Neural progenitor cell (in vitro differentiated cells): ENCODE data around the gene BMP2K. TPM values are rescaled to one million over a fixed set of nuclear protein-coding genes. Genes with fewer than 3 reads are reported as not detected.

Source experiments
- DNase-seq: peaks from one replicate; pipeline ENCODE4 v3.0.0-alpha.2; 2016; ENCODE audit warnings: low spot score
- H2AFZ ChIP-seq: fragments of 200-600 bp; sonication (generic); replicated peaks from 2 replicates; pipeline ENCODE4 v1.6.1; 2016; ENCODE audit warnings: antibody characterized with exemption
- H3F3A ChIP-seq: fragments of 200-600 bp; sonication (generic); 2 replicates; pipeline ENCODE4 v1.6.1; 2016; ENCODE audit warnings: antibody characterized with exemption, low read depth
- H3K27ac ChIP-seq: fragments of 200-600 bp; sonication (generic); 2 replicates; pipeline ENCODE4 v1.5.1; 2016; ENCODE audit warnings: mild to moderate bottlenecking
- H3K27me3 ChIP-seq: fragments of 200-600 bp; sonication (generic); 2 replicates; pipeline ENCODE4 v1.6.1; 2016; ENCODE audit warnings: mild to moderate bottlenecking, moderate library complexity
- H3K36me3 ChIP-seq: fragments of 200-600 bp; sonication (generic); 2 replicates; pipeline ENCODE4 v1.5.1; 2016
- H3K4me1 ChIP-seq: fragments of 200-600 bp; sonication (generic); 2 replicates; pipeline ENCODE4 v1.6.1; 2016; ENCODE audit warnings: mixed run types
- H3K4me2 ChIP-seq: fragments of 200-600 bp; sonication (generic); 2 replicates; pipeline ENCODE4 v1.6.1; 2016
- H3K4me3 ChIP-seq: fragments of 200-600 bp; sonication (generic); 2 replicates; pipeline ENCODE4 v1.5.1; 2016
- H3K79me2 ChIP-seq: fragments of 200-600 bp; sonication (generic); 2 replicates; pipeline ENCODE4 v1.6.1; 2016; ENCODE audit warnings: low read depth
- H3K9ac ChIP-seq: fragments of 200-600 bp; sonication (generic); 2 replicates; pipeline ENCODE4 v1.6.1; 2016
- H3K9me3 ChIP-seq: fragments of 200-600 bp; sonication (generic); 2 replicates; pipeline ENCODE4 v1.5.1; 2016; ENCODE audit warnings: low read depth
- H4K20me1 ChIP-seq: fragments of 200-600 bp; sonication (generic); 2 replicates; pipeline ENCODE4 v1.6.1; 2016; ENCODE audit warnings: low read depth
- H3K27ac Mint-ChIP-seq: 3 replicates; pipeline ENCODE4 v1.8.0; 2021; ENCODE audit warnings: mixed read lengths
- H3K27me3 Mint-ChIP-seq: 2 replicates; pipeline ENCODE4 v1.8.0; 2022; ENCODE audit warnings: low read depth, mild to moderate bottlenecking, inconsistent platforms, moderate library complexity, mixed read lengths; ENCODE audit not compliant: insufficient read depth
- H3K36me3 Mint-ChIP-seq: 3 replicates; pipeline ENCODE4 v1.8.0; 2021; ENCODE audit warnings: mixed read lengths
- H3K4me1 Mint-ChIP-seq: 3 replicates; pipeline ENCODE4 v1.8.0; 2021; ENCODE audit warnings: mixed read lengths
- H3K4me3 Mint-ChIP-seq: 3 replicates; pipeline ENCODE4 v1.8.0; 2021; ENCODE audit warnings: mild to moderate bottlenecking, moderate library complexity, mixed read lengths
- H3K9me3 Mint-ChIP-seq: 3 replicates; pipeline ENCODE4 v1.8.0; 2020; ENCODE audit warnings: mixed read lengths
- EZH2 ChIP-seq: fragments of 200-600 bp; sonication (generic); IDR thresholded peaks from 2 replicates; pipeline ENCODE4 v1.6.1; 2017; ENCODE audit warnings: antibody characterized with exemption, mild to moderate bottlenecking, moderate library complexity
- EZH2phosphoT487 ChIP-seq: fragments of 200-600 bp; sonication (generic); IDR thresholded peaks from 2 replicates; pipeline ENCODE4 v1.6.1; 2017; ENCODE audit warnings: antibody characterized with exemption
- total RNA-seq: library from RNA; depleted of rRNA; stranded (reverse); fragments of >200 nt; gene quantifications from 2 replicates; pipeline ENCODE4 v1.2.3, GENCODE V29; 2015; ENCODE audit warnings: low replicate concordance
- TF ChIP-seq, protein P1 (sequence below): fragments of 200-600 bp; sonication (generic); IDR thresholded peaks from 2 replicates; pipeline ENCODE4 v1.5.1; 2017; ENCODE audit warnings: antibody characterized with exemption, mild to moderate bottlenecking

BMP2K gene
- total RNA-seq, 1 donor from 2014 or later: 62.0 TPM

DNA sequence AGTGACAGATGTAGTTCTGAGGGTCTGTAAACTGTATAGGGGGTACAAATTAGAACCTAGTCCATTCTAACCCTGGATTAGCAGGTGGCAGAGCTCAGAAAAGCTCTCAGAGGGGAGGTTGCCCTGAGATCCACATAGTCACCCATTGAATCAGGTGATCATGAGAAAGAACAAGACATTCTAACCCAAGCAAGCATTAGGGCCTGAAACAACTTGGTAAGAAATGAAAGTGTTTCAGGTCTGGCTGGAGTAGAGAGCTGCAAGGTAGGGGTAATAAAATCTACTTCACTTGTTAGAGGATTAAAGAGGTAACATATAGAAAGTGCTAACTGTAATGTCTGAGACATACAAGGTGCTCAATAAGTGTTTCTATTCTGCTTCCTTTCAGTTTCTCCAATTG, 8.8 kb upstream of the BMP2K start:
- H3K4me2 ChIP-seq: no peak overlapping the region
- H2AFZ ChIP-seq: no peak overlapping the region
- no peaks in the 10 kb centered on the region for H3K36me3 Mint-ChIP-seq
- H3K36me3 ChIP-seq: no peaks in the 10 kb centered on the region
- no peaks in the 10 kb centered on the region for H3F3A ChIP-seq
- no peak overlapping the region for H3K27ac Mint-ChIP-seq
- no peak overlapping the region for H3K4me3 Mint-ChIP-seq
- no peak for DNase-seq
- H3K9ac ChIP-seq: no peak overlapping the region
- no peaks in the 10 kb centered on the region for H4K20me1 ChIP-seq
- no peaks in the 10 kb centered on the region for H3K9me3 ChIP-seq
- H3K27ac ChIP-seq: no peak overlapping the region
- H3K4me3 ChIP-seq: no peak overlapping the region
- H3K9me3 Mint-ChIP-seq: no peaks in the 10 kb centered on the region
- no peaks in the 10 kb centered on the region for H3K79me2 ChIP-seq
- no peaks in the 10 kb centered on the region for H3K27me3 ChIP-seq
- H3K4me1 Mint-ChIP-seq: no peaks in the 10 kb centered on the region
- no peak for TF ChIP-seq EZH2phosphoT487
- TF ChIP-seq, protein P1, sequence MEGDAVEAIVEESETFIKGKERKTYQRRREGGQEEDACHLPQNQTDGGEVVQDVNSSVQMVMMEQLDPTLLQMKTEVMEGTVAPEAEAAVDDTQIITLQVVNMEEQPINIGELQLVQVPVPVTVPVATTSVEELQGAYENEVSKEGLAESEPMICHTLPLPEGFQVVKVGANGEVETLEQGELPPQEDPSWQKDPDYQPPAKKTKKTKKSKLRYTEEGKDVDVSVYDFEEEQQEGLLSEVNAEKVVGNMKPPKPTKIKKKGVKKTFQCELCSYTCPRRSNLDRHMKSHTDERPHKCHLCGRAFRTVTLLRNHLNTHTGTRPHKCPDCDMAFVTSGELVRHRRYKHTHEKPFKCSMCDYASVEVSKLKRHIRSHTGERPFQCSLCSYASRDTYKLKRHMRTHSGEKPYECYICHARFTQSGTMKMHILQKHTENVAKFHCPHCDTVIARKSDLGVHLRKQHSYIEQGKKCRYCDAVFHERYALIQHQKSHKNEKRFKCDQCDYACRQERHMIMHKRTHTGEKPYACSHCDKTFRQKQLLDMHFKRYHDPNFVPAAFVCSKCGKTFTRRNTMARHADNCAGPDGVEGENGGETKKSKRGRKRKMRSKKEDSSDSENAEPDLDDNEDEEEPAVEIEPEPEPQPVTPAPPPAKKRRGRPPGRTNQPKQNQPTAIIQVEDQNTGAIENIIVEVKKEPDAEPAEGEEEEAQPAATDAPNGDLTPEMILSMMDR: no peak
- TF ChIP-seq EZH2: no peak
- H3K4me1 ChIP-seq: no peaks in the 10 kb centered on the region
- no peaks in the 10 kb centered on the region for H3K27me3 Mint-ChIP-seq

DNA sequence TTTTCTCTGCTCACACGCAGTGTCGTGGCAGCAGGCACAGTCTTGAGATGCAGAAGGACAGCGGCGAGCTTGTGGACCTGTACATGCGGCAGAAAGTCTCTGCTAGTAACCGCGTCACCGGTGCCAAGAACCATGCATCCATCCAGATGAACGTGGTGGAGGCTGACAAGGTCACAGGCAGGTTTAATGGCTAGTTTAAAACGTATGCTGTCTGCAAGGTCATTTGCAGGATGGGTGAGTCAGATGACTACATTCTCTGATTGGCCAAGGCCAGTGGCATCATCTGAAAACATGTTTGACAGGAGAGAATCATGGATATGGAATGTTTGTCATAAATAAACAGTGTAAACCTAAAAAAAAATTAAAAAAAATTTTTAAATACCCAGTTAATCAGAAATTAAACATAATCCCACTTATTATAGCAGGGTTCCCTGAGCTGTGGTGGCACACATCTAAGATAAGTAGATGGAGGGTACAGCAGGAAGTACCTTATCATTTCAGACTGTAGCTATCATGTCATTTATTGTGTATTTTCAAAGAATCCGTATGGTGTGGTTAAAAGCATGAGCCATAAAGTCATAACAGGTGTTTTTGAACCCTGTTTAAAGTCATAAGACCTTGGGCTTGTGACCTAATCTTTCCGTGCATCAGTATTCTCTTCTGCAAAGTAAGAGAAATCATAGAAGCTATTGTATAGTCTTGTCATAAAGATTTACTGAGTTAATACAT, 7.5 kb upstream of the BMP2K start:
- H3K36me3 Mint-ChIP-seq: no peaks in the 10 kb centered on the region
- no peak overlapping the region for H3K27ac ChIP-seq
- H2AFZ ChIP-seq: no peak overlapping the region
- H3K27me3 ChIP-seq: no peaks in the 10 kb centered on the region
- no peak overlapping the region for H3K4me3 ChIP-seq
- no peaks in the 10 kb centered on the region for H3K9me3 Mint-ChIP-seq
- no peaks in the 10 kb centered on the region for H3K27me3 Mint-ChIP-seq
- DNase-seq: no peak
- H3K4me1 Mint-ChIP-seq: no peaks in the 10 kb centered on the region
- H3K27ac Mint-ChIP-seq: no peak overlapping the region
- no peak overlapping the region for H3K4me3 Mint-ChIP-seq
- no peaks in the 10 kb centered on the region for H3K9me3 ChIP-seq
- no peak overlapping the region for H3K9ac ChIP-seq
- H3F3A ChIP-seq: no peaks in the 10 kb centered on the region
- no peaks in the 10 kb centered on the region for H3K4me1 ChIP-seq
- H3K36me3 ChIP-seq: no peaks in the 10 kb centered on the region
- no peak overlapping the region for H3K4me2 ChIP-seq
- TF ChIP-seq, protein P1: no peak
- no peak for TF ChIP-seq EZH2
- no peak for TF ChIP-seq EZH2phosphoT487
- H3K79me2 ChIP-seq: no peaks in the 10 kb centered on the region
- no peaks in the 10 kb centered on the region for H4K20me1 ChIP-seq

DNA sequence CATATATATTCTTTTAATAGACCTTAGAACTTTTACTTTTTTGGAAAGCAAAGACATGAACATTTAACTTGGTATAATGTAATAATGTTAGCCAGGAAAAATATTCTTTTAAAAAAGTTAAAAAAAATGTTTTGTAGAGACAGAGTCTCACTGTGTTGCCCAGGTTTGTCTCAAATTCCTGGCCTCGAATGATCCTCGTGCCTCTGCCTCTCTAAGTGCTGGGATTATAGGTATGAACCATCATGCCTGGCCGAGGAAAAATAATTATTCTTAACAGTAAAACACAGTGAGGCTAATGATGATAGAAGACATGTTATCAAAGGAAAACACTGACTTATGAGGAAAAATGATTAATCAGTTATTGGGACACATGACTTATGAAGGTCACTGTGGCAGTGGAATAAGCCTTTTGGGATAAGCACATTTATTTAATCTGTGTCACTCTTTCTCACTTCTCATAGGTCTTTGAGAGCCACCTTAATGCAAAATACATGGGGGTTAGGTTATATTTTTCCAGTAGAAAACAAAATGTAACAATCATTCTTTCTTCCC, 6.0 kb upstream of the BMP2K start:
- TF ChIP-seq EZH2 (no peak), EZH2phosphoT487 (no peak)
- TF ChIP-seq, protein P1: no peak
- H3K27me3 Mint-ChIP-seq: no peaks in the 10 kb centered on the region
- H4K20me1 ChIP-seq: no peaks in the 10 kb centered on the region
- no peak overlapping the region for H3K27ac Mint-ChIP-seq
- no peak overlapping the region for H3K4me2 ChIP-seq
- no peak overlapping the region for H2AFZ ChIP-seq
- H3K27ac ChIP-seq: no peak overlapping the region
- H3K79me2 ChIP-seq: no peaks in the 10 kb centered on the region
- peaks cover 7% of the 10 kb centered on the region for H3K4me1 Mint-ChIP-seq
- DNase-seq: no peak
- H3F3A ChIP-seq: peaks cover 9% of the 10 kb centered on the region
- no peak overlapping the region for H3K9ac ChIP-seq
- no peaks in the 10 kb centered on the region for H3K36me3 ChIP-seq
- H3K27me3 ChIP-seq: no peaks in the 10 kb centered on the region
- H3K4me3 Mint-ChIP-seq: no peak overlapping the region
- H3K4me1 ChIP-seq: peaks cover 8% of the 10 kb centered on the region
- H3K36me3 Mint-ChIP-seq: no peaks in the 10 kb centered on the region
- no peaks in the 10 kb centered on the region for H3K9me3 Mint-ChIP-seq
- H3K4me3 ChIP-seq: no peak overlapping the region
- H3K9me3 ChIP-seq: no peaks in the 10 kb centered on the region
